Measurements from ENCODE around the gene LGR6.

DNA sequence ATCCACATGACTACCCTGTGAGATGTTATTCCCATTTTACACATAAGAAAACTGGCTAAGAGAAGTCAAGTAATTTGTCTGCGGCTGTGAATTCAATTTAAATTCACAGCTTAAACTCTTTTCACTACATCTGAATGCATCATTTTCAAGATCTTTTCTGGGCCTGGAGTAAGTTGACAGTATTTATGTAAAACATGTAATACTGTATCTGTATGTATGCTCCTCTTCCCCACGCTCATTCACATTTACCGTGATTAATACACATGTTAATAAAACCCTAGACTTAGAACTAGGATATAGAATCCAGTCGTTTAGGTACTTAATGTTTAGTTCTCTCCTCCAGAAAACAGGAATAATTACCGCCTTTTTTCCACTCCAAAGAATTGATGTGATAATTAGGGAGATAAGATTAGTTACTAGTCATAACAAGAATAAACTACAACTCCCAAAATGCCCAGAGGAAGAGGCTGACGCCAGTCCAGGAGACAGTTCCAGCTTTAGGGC is 154.5 kb downstream of the LGR6 start:
- no peak for TF ChIP-seq SMC3 (conservative IDR thresholded peaks at IDR 0.05; ENCODE audit: poor library complexity)
- no peak for TF ChIP-seq POLR2AphosphoS5 (IDR thresholded peaks at IDR 0.05)
- TF ChIP-seq, protein P1, sequence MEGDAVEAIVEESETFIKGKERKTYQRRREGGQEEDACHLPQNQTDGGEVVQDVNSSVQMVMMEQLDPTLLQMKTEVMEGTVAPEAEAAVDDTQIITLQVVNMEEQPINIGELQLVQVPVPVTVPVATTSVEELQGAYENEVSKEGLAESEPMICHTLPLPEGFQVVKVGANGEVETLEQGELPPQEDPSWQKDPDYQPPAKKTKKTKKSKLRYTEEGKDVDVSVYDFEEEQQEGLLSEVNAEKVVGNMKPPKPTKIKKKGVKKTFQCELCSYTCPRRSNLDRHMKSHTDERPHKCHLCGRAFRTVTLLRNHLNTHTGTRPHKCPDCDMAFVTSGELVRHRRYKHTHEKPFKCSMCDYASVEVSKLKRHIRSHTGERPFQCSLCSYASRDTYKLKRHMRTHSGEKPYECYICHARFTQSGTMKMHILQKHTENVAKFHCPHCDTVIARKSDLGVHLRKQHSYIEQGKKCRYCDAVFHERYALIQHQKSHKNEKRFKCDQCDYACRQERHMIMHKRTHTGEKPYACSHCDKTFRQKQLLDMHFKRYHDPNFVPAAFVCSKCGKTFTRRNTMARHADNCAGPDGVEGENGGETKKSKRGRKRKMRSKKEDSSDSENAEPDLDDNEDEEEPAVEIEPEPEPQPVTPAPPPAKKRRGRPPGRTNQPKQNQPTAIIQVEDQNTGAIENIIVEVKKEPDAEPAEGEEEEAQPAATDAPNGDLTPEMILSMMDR (IDR thresholded peaks at IDR 0.05; ENCODE audit: poor library complexity, severe bottlenecking), result no peak
- TF ChIP-seq, protein P2, sequence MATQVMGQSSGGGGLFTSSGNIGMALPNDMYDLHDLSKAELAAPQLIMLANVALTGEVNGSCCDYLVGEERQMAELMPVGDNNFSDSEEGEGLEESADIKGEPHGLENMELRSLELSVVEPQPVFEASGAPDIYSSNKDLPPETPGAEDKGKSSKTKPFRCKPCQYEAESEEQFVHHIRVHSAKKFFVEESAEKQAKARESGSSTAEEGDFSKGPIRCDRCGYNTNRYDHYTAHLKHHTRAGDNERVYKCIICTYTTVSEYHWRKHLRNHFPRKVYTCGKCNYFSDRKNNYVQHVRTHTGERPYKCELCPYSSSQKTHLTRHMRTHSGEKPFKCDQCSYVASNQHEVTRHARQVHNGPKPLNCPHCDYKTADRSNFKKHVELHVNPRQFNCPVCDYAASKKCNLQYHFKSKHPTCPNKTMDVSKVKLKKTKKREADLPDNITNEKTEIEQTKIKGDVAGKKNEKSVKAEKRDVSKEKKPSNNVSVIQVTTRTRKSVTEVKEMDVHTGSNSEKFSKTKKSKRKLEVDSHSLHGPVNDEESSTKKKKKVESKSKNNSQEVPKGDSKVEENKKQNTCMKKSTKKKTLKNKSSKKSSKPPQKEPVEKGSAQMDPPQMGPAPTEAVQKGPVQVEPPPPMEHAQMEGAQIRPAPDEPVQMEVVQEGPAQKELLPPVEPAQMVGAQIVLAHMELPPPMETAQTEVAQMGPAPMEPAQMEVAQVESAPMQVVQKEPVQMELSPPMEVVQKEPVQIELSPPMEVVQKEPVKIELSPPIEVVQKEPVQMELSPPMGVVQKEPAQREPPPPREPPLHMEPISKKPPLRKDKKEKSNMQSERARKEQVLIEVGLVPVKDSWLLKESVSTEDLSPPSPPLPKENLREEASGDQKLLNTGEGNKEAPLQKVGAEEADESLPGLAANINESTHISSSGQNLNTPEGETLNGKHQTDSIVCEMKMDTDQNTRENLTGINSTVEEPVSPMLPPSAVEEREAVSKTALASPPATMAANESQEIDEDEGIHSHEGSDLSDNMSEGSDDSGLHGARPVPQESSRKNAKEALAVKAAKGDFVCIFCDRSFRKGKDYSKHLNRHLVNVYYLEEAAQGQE (IDR thresholded peaks at IDR 0.05; ENCODE audit: borderline replicate concordance), result no peak
- TF ChIP-seq EZH2 (IDR thresholded peaks at IDR 0.05; ENCODE audit: borderline replicate concordance, insufficient read depth, low read length, poor library complexity, severe bottlenecking), result no peak
- TF ChIP-seq TAF1 (IDR thresholded peaks at IDR 0.05; ENCODE audit: low read depth), result no peak
- no peak for TF ChIP-seq RAD21 (conservative IDR thresholded peaks at IDR 0.05)
- no peak for TF ChIP-seq EP300 (conservative IDR thresholded peaks at IDR 0.05; ENCODE audit: poor library complexity, severe bottlenecking)
